ENCODE data around the gene GALNS.

DNA sequence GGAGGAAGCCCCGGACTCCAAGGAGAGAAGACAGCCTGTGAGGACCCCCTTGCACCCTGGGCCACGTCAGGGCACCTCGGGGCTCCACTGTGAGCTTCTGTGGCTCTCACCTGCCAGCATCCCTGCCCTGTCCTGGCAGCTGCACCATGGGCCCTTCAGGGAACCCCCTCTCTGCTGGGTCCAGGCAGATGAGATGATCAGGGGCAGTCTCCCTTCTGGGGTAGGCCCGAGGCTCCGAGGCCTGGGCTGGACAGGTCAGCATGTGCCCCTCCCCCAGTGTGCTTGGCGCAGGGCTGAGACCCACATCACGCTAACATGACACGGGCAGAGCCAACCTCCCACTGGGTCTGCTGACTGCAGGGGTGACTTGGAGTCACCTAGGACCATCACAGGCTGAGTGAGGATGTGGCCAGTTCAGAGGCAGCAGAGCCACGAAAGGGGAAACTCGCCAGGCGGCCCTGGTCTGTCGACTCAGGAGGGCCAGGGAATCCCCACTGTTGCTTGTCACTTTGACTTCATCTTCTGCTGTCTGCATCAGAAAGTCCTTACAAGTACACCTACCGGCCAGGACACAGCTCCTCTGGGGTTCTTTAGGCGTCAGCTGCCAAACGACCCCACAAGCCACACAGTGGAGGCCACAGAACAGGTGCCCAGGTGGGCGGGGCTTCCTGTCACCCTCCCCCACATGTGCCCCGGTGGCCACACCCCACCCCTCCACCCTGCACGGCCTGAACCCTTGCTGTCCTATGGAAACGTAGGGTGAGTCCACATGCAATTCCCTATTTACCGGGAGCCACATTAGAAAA is 2.2 kb downstream of the GALNS start:
- TF ChIP-seq, protein P1, sequence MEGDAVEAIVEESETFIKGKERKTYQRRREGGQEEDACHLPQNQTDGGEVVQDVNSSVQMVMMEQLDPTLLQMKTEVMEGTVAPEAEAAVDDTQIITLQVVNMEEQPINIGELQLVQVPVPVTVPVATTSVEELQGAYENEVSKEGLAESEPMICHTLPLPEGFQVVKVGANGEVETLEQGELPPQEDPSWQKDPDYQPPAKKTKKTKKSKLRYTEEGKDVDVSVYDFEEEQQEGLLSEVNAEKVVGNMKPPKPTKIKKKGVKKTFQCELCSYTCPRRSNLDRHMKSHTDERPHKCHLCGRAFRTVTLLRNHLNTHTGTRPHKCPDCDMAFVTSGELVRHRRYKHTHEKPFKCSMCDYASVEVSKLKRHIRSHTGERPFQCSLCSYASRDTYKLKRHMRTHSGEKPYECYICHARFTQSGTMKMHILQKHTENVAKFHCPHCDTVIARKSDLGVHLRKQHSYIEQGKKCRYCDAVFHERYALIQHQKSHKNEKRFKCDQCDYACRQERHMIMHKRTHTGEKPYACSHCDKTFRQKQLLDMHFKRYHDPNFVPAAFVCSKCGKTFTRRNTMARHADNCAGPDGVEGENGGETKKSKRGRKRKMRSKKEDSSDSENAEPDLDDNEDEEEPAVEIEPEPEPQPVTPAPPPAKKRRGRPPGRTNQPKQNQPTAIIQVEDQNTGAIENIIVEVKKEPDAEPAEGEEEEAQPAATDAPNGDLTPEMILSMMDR (IDR thresholded peaks at IDR 0.05), result no peak
- TF ChIP-seq POLR2A (IDR thresholded peaks at IDR 0.05) (no peak), POLR2AphosphoS5 (IDR thresholded peaks at IDR 0.05) (no peak), EP300 (IDR thresholded peaks at IDR 0.05; ENCODE audit: low read depth) (no peak)
